C4-2B (cell line): Measurements from ENCODE around the gene TBCC.
A peak's percentile ranks its signal among the peaks of the same experiment; 100 is the strongest.

Experiments
- H3K27ac ChIP-seq: fragments of 450-650 bp; 2 replicates; pipeline ENCODE4 v1.5.1; 2017
- ZFX ChIP-seq: fragments of 450-650 bp; IDR thresholded peaks from 2 replicates; pipeline ENCODE4 v1.6.1; 2017
- TF ChIP-seq, protein P1 (sequence below): fragments of 450-650 bp; conservative IDR thresholded peaks from 2 replicates; pipeline ENCODE4 v1.5.1; 2017; ENCODE audit warnings: mild to moderate bottlenecking

The TBCC gene

GRCh38 chr6:42786525-42786985, 40.7 kb upstream of the TBCC start:
- no peak overlapping the region for H3K27ac ChIP-seq
- TF ChIP-seq, protein P1, sequence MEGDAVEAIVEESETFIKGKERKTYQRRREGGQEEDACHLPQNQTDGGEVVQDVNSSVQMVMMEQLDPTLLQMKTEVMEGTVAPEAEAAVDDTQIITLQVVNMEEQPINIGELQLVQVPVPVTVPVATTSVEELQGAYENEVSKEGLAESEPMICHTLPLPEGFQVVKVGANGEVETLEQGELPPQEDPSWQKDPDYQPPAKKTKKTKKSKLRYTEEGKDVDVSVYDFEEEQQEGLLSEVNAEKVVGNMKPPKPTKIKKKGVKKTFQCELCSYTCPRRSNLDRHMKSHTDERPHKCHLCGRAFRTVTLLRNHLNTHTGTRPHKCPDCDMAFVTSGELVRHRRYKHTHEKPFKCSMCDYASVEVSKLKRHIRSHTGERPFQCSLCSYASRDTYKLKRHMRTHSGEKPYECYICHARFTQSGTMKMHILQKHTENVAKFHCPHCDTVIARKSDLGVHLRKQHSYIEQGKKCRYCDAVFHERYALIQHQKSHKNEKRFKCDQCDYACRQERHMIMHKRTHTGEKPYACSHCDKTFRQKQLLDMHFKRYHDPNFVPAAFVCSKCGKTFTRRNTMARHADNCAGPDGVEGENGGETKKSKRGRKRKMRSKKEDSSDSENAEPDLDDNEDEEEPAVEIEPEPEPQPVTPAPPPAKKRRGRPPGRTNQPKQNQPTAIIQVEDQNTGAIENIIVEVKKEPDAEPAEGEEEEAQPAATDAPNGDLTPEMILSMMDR, result no peak
- TF ChIP-seq ZFX, result no peak

DNA sequence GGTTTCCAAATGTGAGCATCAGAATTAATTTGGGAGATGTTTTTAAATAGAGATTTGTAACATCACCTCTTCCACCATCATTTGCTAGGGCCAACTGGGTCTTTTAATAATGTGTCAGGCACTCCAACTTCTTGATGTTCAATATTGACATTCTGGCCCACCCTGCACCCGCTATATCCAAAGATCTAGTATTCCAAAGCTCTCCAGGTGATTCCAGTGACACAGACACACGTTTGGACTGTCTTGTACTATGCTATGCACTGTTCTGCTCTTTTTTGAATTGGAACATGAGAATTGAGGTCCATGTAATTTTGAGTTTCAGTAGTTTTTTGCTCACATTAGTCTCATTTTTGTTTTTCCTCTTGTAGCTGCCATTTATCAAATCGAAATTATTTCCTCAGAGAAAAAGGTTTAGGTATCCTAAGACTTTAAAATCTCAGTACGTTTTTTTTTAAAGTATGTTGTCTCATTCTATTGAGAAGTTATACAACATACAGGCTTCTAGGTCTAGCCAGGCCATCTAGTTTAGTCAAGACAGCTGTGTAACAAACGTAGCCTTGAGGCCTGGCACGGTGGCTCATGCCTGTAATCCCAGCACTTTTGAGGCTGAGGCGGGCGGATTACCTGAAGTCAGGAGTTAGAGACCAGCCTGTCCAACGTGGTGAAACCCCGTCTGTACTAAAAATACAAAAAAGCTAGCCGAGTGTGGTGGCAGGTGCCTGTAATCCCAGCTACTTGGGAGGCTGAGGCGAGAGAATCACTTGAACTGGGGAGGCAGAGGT, 39.0 kb upstream of the TBCC start:
- TF ChIP-seq ZFX, result no peak
- TF ChIP-seq, protein P1, result no peak
- H3K27ac ChIP-seq, result no peak overlapping the region

GRCh38 chr6:42783876-42784642, 38.2 kb upstream of the TBCC start:
- H3K27ac ChIP-seq, result peak overlapping the region; percentile 97

GRCh38 chr6:42783177-42783875, 37.4 kb upstream of the TBCC start:
- peak overlapping the region; percentile 97 for H3K27ac ChIP-seq
- peak; percentile 86 for TF ChIP-seq ZFX
- TF ChIP-seq, protein P1, result no peak

More at GRCh38 chr6:42783876-42784642, 38.2 kb upstream of the TBCC start:
- TF ChIP-seq ZFX, result no peak
- TF ChIP-seq, protein P1, result no peak

- peak overlapping the region; percentile 97 for H3K27ac ChIP-seq
- TF ChIP-seq, protein P1, result no peak
- TF ChIP-seq ZFX, result no peak
Measured at GRCh38 chr6:42782689-42783176, 36.8 kb upstream of the TBCC start.

- peak within 1 kb of the TSS; percentile 97 for H3K27ac ChIP-seq
- no peak for TF ChIP-seq ZFX
- TF ChIP-seq, protein P1, result no peak
Measured at GRCh38 chr6:42781796-42782688, 36.1 kb upstream of the TBCC start, which contains the start of gene BICRAL. Gene BICRAL, plus strand, starts transcription at chr6:42782052. Its CDS starts 39,971 bp downstream, at chr6:42822023.
